Activated naive CD4-positive, alpha-beta T cell treated with anti-CD3 and anti-CD28 coated beads for 36 hours (primary cell): ENCODE results near the gene ANXA9. TPM values are rescaled to one million over a fixed set of nuclear protein-coding genes. Genes with fewer than 3 reads are reported as not detected.

Experiments
- CTCF ChIA-PET: fragments of 350-600 bp; sonication (Branson Sonifier 250); formaldehyde crosslinking; loops from one replicate; lab custom pipeline; 2021; ENCODE audit warnings: antibody characterized with exemption; lab: Charles Lee
- DNase-seq: peaks from one replicate; pipeline ENCODE4 v3.0.0-alpha.2; 2020
- H3K27ac Mint-ChIP-seq: one replicate; pipeline ENCODE4 v1.8.0; 2021; ENCODE audit warnings: mild to moderate bottlenecking, mixed read lengths
- H3K27me3 Mint-ChIP-seq: one replicate; pipeline ENCODE4 v1.8.0; 2021; ENCODE audit warnings: low read depth, mixed read lengths
- H3K36me3 Mint-ChIP-seq: one replicate; pipeline ENCODE4 v1.8.0; 2021; ENCODE audit warnings: low read depth, mixed read lengths
- H3K4me1 Mint-ChIP-seq: one replicate; pipeline ENCODE4 v1.8.0; 2021; ENCODE audit warnings: low read depth, mixed read lengths
- H3K4me3 Mint-ChIP-seq: one replicate; pipeline ENCODE4 v1.8.0; 2021; ENCODE audit warnings: mild to moderate bottlenecking, moderate library complexity, mixed read lengths
- H3K9me3 Mint-ChIP-seq: one replicate; pipeline ENCODE4 v1.8.0; 2021; ENCODE audit warnings: mixed read lengths
- intact Hi-C: fragments of 100-400 bp; cut with micrococcal nuclease; formaldehyde crosslinking; loops from one replicate; pipeline ENCODE4 v1.15.1; 2023
- total RNA-seq, 2 experiments: library from RNA; stranded (reverse); gene quantifications; one replicate each; pipeline ENCODE4 v1.2.3, GENCODE V29; 2021

Gene ANXA9
- total RNA-seq, 2 experiments from 2014 or later = not detected

- CTCF ChIA-PET = interaction anchor here (0.7 to 0.9 kb wide), 2 partner anchors 8 to 20 kb away, joined by 3 read pairs; no protein-coding TSS in a partner anchor
- Mint-ChIP-seq H3K27me3 (no peaks in the 10 kb centered on the region), H3K9me3 (no peaks in the 10 kb centered on the region), H3K27ac (no peak overlapping the region), H3K4me3 (no peak overlapping the region), H3K36me3 (peaks cover 28% of the 10 kb centered on the region), H3K4me1 (peaks cover 33% of the 10 kb centered on the region)
- no peak for DNase-seq
- intact Hi-C loops = no loop called here
Measured at GRCh38 chr1:150968491-150968890, 13.6 kb upstream of the ANXA9 start.

- Mint-ChIP-seq H3K4me3 (no peak overlapping the region), H3K27me3 (no peaks in the 10 kb centered on the region), H3K36me3 (peaks cover 21% of the 10 kb centered on the region), H3K27ac (peak overlapping the region; percentile 46), H3K4me1 (peaks cover 33% of the 10 kb centered on the region), H3K9me3 (no peaks in the 10 kb centered on the region)
- CTCF ChIA-PET = interaction anchor here (0.6 kb wide), 2 partner anchors 25 to 30 kb away, joined by 3 to 4 read pairs; no protein-coding TSS in a partner anchor
- no peak for DNase-seq
- intact Hi-C loops = loop anchor here (10.0 kb wide), 1 partner anchor 605 kb away; the partner anchor contains the start of gene RPRD2
Measured at GRCh38 chr1:150969626-150970025, 12.5 kb upstream of the ANXA9 start.

- peaks cover 18% of the 10 kb centered on the region for H3K36me3 Mint-ChIP-seq
- H3K4me3 Mint-ChIP-seq = no peak overlapping the region
- no peaks in the 10 kb centered on the region for H3K9me3 Mint-ChIP-seq
- peaks cover 39% of the 10 kb centered on the region for H3K4me1 Mint-ChIP-seq
- no peaks in the 10 kb centered on the region for H3K27me3 Mint-ChIP-seq
- intact Hi-C loops = loop anchor here (10.0 kb wide), 1 partner anchor 606 kb away; the partner anchor contains the start of gene RPRD2
- DNase-seq = no peak
- CTCF ChIA-PET = no interaction called here
- peak overlapping the region; percentile 4 for H3K27ac Mint-ChIP-seq
Measured at GRCh38 chr1:150970808-150971582, 11.1 kb upstream of the ANXA9 start.

GRCh38 chr1:150971583-150972416 lies 10.3 kb upstream of the ANXA9 start:
- H3K36me3 Mint-ChIP-seq = peaks cover 13% of the 10 kb centered on the region
- no peaks in the 10 kb centered on the region for H3K9me3 Mint-ChIP-seq
- no peak for DNase-seq
- H3K27ac Mint-ChIP-seq = peak overlapping the region; percentile 86
- no peaks in the 10 kb centered on the region for H3K27me3 Mint-ChIP-seq
- CTCF ChIA-PET = no interaction called here
- intact Hi-C loops = loop anchor here (10.0 kb wide), 1 partner anchor 607 kb away; the partner anchor contains the start of gene RPRD2
- H3K4me3 Mint-ChIP-seq = peak overlapping the region; percentile 85
- H3K4me1 Mint-ChIP-seq = peaks cover 47% of the 10 kb centered on the region

GRCh38 chr1:150972417-150972940 lies 9.6 kb upstream of the ANXA9 start:
- intact Hi-C loops = loop anchor here (10.0 kb wide), 1 partner anchor 608 kb away; the partner anchor contains the start of gene RPRD2
- DNase-seq = no peak
- Mint-ChIP-seq H3K4me1 (peaks cover 54% of the 10 kb centered on the region), H3K36me3 (peaks cover 9% of the 10 kb centered on the region), H3K27me3 (no peaks in the 10 kb centered on the region), H3K27ac (peak overlapping the region; percentile 86), H3K9me3 (no peaks in the 10 kb centered on the region), H3K4me3 (peak overlapping the region; percentile 85)
- CTCF ChIA-PET = no interaction called here

- H3K4me1 Mint-ChIP-seq = peaks cover 59% of the 10 kb centered on the region
- DNase-seq = peak; percentile 29
- intact Hi-C loops = loop anchor here (10.0 kb wide), 1 partner anchor 609 kb away; the partner anchor contains the start of gene RPRD2
- H3K27me3 Mint-ChIP-seq = no peaks in the 10 kb centered on the region
- H3K36me3 Mint-ChIP-seq = peaks cover 3% of the 10 kb centered on the region
- CTCF ChIA-PET = interaction anchor here (14.7 kb wide), 1 partner anchor 25 kb away, joined by 171 read pairs; no protein-coding TSS in a partner anchor
- H3K4me3 Mint-ChIP-seq = peak overlapping the region; percentile 85
- no peaks in the 10 kb centered on the region for H3K9me3 Mint-ChIP-seq
- peak overlapping the region; percentile 86 for H3K27ac Mint-ChIP-seq
Measured at GRCh38 chr1:150973258-150973835, 8.7 kb upstream of the ANXA9 start.

GRCh38 chr1:150973836-150974579 lies 8.1 kb upstream of the ANXA9 start:
- Mint-ChIP-seq H3K27me3 (no peaks in the 10 kb centered on the region), H3K9me3 (no peaks in the 10 kb centered on the region), H3K4me1 (peaks cover 64% of the 10 kb centered on the region), H3K36me3 (peaks cover 3% of the 10 kb centered on the region), H3K27ac (peak overlapping the region; percentile 86), H3K4me3 (peak overlapping the region; percentile 85)
- CTCF ChIA-PET = interaction anchor here (14.7 kb wide), 1 partner anchor 24 kb away, joined by 171 read pairs; no protein-coding TSS in a partner anchor
- intact Hi-C loops = loop anchor here (10.0 kb wide), 1 partner anchor 609 kb away; the partner anchor contains the start of gene RPRD2
- DNase-seq = peak; percentile 61

GRCh38 chr1:150974580-150975478 lies 7.3 kb upstream of the ANXA9 start, which contains the start of gene CERS2:
Gene CERS2, minus strand, starts transcription at chr1:150974835. Its CDS starts 5,745 bp downstream, at chr1:150969090.
- Mint-ChIP-seq H3K27me3 (no peaks in the 10 kb centered on the region), H3K4me3 (peak within 1 kb of the TSS; percentile 85), H3K4me1 (peaks cover 71% of the 10 kb centered on the region), H3K27ac (peak within 1 kb of the TSS; percentile 86), H3K36me3 (peaks cover 3% of the 10 kb centered on the region), H3K9me3 (no peaks in the 10 kb centered on the region)
- intact Hi-C loops = loop anchor here (5.0 to 10.0 kb wide), 4 partner anchors 98 to 610 kb away; partner anchors contain the start of genes ARNT, CTSS and RPRD2
- CTCF ChIA-PET = interaction anchor here (0.7 to 14.7 kb wide), 4 partner anchors 10 to 182 kb away, joined by 3 to 171 read pairs (median 8); partner anchors contain the start of gene MINDY1
- peak; percentile 80 for DNase-seq

GRCh38 chr1:150976401-150976821 lies 5.7 kb upstream of the ANXA9 start:
- intact Hi-C loops = loop anchor here (2.0 to 10.0 kb wide), 5 partner anchors 99 to 612 kb away; partner anchors contain the start of genes ARNT, CTSS and RPRD2
- peaks cover 58% of the 10 kb centered on the region for H3K4me1 Mint-ChIP-seq

More at GRCh38 chr1:150976401-150976821, 5.7 kb upstream of the ANXA9 start:
- H3K36me3 Mint-ChIP-seq = peaks cover 2% of the 10 kb centered on the region
- no peaks in the 10 kb centered on the region for H3K9me3 Mint-ChIP-seq
- no peaks in the 10 kb centered on the region for H3K27me3 Mint-ChIP-seq
- DNase-seq = no peak
- H3K4me3 Mint-ChIP-seq = peak overlapping the region; percentile 57
- H3K27ac Mint-ChIP-seq = peak overlapping the region; percentile 75
- CTCF ChIA-PET = interaction anchor here (0.7 to 14.7 kb wide), 7 partner anchors 8 to 460 kb away, joined by 3 to 171 read pairs (median 5); partner anchors contain the start of gene MINDY1
